ENCODE data around the gene RTN4R.

RTN4R gene

GRCh38 chr22:20227363-20227762, 40.8 kb downstream of the RTN4R start:
- H3K27me3 ChIP-seq (replicated peaks): peaks cover 29% of the 10 kb centered on the region
- in situ Hi-C loops (cut with HindIII; ENCODE audit: low pct_ligation_motif_present, low sequenced_read_pairs): no loop called here
- no peak overlapping the region for H3K4me3 ChIP-seq (ENCODE audit: low read depth, low read length)
- DNase-seq: no peak
- TF ChIP-seq CTCF (IDR thresholded peaks at IDR 0.05; ENCODE audit: low read depth, low read length, missing control alignments): no peak
- no peaks in the 10 kb centered on the region for H3K36me3 ChIP-seq (replicated peaks)
- H3K27ac ChIP-seq: no peak overlapping the region

GRCh38 chr22:20226760-20227350, 41.3 kb downstream of the RTN4R start:
- Histone ChIP-seq H3K4me3 (ENCODE audit: low read depth, low read length) (no peak overlapping the region), H3K27me3 (replicated peaks) (peaks cover 29% of the 10 kb centered on the region), H3K27ac (no peak overlapping the region), H3K36me3 (replicated peaks) (no peaks in the 10 kb centered on the region)
- DNase-seq: no peak
- in situ Hi-C loops (cut with HindIII; ENCODE audit: low pct_ligation_motif_present, low sequenced_read_pairs): no loop called here
- no peak for TF ChIP-seq CTCF (IDR thresholded peaks at IDR 0.05; ENCODE audit: low read depth, low read length, missing control alignments)

- H3K36me3 ChIP-seq (replicated peaks): no peaks in the 10 kb centered on the region
- no peak overlapping the region for H3K27ac ChIP-seq
- no peak overlapping the region for H3K4me3 ChIP-seq (ENCODE audit: low read depth, low read length)
- no peak for TF ChIP-seq CTCF (IDR thresholded peaks at IDR 0.05; ENCODE audit: low read depth, low read length, missing control alignments)
- peaks cover 28% of the 10 kb centered on the region for H3K27me3 ChIP-seq (replicated peaks)
- no peak for DNase-seq
- in situ Hi-C loops (cut with HindIII; ENCODE audit: low pct_ligation_motif_present, low sequenced_read_pairs): no loop called here
Observed at GRCh38 chr22:20226077-20226716, 41.9 kb downstream of the RTN4R start.

- in situ Hi-C loops (cut with HindIII; ENCODE audit: low pct_ligation_motif_present, low sequenced_read_pairs): no loop called here
- peaks cover 22% of the 10 kb centered on the region for H3K27me3 ChIP-seq (replicated peaks)
- H3K36me3 ChIP-seq (replicated peaks): no peaks in the 10 kb centered on the region
- H3K4me3 ChIP-seq (ENCODE audit: low read depth, low read length): no peak overlapping the region
- no peak for DNase-seq
- no peak for TF ChIP-seq CTCF (IDR thresholded peaks at IDR 0.05; ENCODE audit: low read depth, low read length, missing control alignments)
- no peak overlapping the region for H3K27ac ChIP-seq
Observed at GRCh38 chr22:20225693-20225966, 42.5 kb downstream of the RTN4R start.

GRCh38 chr22:20224917-20225692, 43.0 kb downstream of the RTN4R start:
- no peak for DNase-seq
- Histone ChIP-seq H3K4me3 (ENCODE audit: low read depth, low read length) (no peak overlapping the region), H3K27me3 (replicated peaks) (peaks cover 17% of the 10 kb centered on the region), H3K36me3 (replicated peaks) (no peaks in the 10 kb centered on the region), H3K27ac (no peak overlapping the region)
- TF ChIP-seq CTCF (IDR thresholded peaks at IDR 0.05; ENCODE audit: low read depth, low read length, missing control alignments): no peak
- in situ Hi-C loops (cut with HindIII; ENCODE audit: low pct_ligation_motif_present, low sequenced_read_pairs): no loop called here
